ENCODE data around the gene SLIT2. TPM values are rescaled to one million over a fixed set of nuclear protein-coding genes. Genes with fewer than 3 reads are reported as not detected.
A peak's percentile ranks its signal among the peaks of the same experiment; 100 is the strongest.

SLIT2 gene, protein sequence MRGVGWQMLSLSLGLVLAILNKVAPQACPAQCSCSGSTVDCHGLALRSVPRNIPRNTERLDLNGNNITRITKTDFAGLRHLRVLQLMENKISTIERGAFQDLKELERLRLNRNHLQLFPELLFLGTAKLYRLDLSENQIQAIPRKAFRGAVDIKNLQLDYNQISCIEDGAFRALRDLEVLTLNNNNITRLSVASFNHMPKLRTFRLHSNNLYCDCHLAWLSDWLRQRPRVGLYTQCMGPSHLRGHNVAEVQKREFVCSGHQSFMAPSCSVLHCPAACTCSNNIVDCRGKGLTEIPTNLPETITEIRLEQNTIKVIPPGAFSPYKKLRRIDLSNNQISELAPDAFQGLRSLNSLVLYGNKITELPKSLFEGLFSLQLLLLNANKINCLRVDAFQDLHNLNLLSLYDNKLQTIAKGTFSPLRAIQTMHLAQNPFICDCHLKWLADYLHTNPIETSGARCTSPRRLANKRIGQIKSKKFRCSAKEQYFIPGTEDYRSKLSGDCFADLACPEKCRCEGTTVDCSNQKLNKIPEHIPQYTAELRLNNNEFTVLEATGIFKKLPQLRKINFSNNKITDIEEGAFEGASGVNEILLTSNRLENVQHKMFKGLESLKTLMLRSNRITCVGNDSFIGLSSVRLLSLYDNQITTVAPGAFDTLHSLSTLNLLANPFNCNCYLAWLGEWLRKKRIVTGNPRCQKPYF (N-terminal part only)
- total RNA-seq, result under 0.01 TPM

DNA sequence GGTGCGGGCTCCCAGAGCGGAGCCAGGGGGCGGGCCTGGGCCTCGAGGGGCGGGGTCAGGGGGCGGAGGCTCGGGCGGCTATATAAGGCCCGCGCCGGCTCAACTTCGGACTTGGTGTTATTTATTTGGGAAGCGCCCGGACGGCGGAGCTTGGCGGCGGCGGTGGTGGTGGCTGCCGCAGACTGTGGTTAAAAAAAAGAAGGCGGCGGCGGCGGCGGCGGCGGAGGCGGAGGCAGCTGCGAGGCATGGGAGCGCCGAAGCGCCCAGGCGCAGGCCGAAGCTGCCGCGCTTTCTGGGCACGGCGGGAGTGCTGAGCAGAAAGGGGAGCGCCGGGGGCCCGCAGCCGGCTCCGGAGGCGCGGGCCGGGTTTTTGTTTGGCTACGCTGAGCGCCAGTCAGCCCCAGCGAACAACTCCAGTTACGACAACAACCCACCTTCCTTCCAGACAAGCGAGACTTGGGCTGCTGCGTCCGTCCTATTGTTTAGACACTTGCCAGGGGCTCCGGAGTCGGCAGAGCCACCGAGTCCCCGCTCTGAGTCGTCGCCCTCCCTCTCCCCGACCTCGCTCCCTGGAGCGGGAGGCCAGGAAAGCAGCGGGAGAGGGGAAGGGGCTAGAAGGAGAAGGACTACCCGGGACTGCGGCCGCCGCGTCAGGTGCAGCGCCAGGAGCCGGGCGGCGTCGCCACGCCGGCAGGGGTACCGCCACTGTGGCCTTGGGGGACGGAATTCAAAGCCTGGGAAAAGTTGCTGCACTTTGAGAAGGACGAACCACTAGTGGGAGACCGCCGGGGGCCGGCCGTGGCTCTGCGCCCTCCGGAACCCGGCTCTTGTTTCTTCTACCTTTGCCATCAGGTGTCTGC lies at the start of gene SLIT2:
Gene SLIT2 (plus strand): TSS at position 110 of the 860 bp plus-strand sequence. CDS start 1,911 bp downstream, outside the sequence.
- DNase-seq (ENCODE audit: low read depth in 2 of 3, low spot score in 2 of 3), result peak in 2 of 3 donors; percentile 51 to 59

DNA sequence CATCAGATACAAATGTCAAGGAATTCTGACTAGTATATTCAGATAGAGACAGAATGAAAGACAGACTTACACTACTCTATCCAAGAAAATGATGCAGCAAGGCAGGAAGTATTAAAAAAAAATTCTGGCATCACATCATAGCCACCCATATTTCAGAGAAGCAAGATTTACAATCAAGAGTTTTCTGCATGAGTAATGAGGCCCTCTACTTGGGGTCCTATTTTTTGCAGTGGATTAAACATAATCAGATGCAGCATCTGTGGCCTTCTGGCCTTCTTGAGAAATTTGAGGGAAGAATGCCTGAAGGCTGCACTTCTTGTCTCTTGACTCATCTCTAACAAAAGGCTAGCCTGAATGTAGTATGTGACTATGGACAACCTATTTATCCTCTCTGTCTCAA lies 48.2 kb upstream of the SLIT2 start:
- DNase-seq (ENCODE audit: low read depth in 2 of 3, low spot score in 2 of 3), result no peak

DNA sequence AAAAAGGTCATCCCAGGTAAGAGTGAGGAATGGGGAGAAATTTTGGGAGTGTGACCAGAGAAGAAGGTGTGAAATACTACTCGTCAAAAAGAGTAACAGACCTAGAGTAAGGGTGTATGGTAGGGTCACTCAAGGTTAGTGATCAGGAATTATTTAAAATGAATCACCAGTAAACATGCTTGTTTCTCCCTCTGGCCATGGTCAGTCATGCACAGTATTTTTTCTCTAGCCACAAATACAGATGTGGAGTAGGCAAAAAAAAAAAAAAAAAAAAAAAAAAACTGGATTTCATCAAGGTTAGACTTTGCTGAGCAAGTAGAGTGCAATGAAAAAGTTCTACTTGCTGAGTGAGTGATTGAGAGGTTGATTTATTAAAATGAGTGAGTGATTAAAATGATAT lies 34.2 kb upstream of the SLIT2 start:
- no peak for DNase-seq (ENCODE audit: low read depth in 2 of 3, low spot score in 2 of 3)

DNA sequence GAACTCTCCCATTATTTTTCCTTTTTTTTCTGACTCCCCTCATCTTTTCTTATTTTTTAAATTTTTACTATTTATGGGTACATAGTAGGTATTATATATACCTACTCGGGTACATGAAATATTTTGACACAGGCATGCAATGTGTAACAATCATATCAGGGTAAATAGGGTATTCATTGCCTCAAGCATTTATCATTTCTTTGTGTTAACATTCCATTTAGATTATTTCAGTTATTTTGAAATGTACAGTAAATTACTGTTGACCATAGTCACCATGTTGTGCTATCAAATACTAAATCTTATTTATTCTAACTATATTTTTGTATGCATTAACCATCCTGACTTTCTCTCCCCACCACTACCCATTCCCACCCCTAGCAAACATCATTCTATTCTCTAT lies 33.8 kb upstream of the SLIT2 start:
- DNase-seq (ENCODE audit: low read depth in 2 of 3, low spot score in 2 of 3), result no peak

DNA sequence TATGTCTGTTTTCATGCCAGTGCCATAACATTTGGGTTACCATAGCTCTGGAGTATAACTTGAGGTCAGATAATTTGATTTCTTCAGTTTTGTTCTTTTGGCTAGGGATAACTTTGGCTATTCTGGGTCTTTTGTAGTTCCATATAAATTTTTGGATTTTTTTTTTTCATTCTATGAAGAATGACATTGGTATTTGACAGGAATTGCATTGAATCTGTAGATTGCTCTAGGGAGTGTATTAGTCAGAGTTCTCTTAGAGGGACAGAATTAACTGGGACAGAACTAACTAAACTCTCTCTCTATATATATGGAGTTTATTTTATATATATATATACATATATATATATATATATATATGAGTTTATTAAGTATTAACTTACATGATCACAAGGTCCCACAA lies 32.2 kb upstream of the SLIT2 start:
- DNase-seq (ENCODE audit: low read depth in 2 of 3, low spot score in 2 of 3), result no peak

DNA sequence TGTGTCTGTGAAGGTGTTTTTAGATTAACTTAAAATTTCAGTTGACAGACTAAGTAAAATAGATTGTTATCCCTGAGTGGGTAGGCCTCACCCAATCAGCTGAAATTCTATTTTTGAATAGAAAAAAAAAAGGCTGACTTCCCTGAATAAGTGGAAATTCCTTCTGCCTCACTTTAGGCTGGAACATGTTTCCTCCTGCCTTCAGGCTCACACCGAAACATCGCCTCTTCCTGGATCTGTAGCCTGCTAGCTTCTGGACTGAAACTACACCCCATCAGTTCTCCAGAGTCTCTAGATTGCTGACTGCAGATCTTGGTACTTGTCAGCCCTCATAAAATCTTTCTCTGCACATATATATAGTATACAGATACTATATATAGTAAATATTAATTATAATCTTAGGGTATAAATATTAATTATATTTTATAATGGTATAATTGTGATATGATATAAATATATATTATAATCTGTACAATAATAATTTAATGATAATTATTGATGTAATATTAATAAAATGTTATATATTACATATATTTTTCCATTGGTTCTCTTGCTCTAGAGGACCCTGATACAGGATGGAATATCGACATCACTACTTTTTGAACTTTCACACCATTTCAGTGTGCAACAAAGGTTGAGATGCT lies 13.7 kb upstream of the SLIT2 start:
- DNase-seq (ENCODE audit: low read depth in 2 of 3, low spot score in 2 of 3), result no peak

DNA sequence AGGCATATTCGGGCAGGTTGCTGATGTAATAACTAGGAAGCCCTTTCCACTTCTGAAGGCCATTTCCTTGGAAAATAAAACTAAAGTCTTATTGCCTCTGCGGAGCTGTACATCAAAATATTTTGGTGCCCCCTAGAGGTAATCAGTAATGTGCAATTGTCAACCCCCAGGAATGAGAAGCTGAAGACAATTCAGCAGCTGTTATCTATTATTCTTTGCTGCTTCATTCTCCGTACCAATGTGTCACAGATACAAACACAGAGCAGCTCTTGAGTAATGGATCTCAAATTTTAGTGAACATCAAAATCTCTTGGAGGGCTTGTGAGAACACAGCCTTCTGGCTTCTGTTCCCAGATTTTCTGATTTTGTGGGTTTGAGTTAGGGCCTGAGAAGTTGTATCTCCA lies 3.5 kb upstream of the SLIT2 start:
- no peak for DNase-seq (ENCODE audit: low read depth in 2 of 3, low spot score in 2 of 3)

DNA sequence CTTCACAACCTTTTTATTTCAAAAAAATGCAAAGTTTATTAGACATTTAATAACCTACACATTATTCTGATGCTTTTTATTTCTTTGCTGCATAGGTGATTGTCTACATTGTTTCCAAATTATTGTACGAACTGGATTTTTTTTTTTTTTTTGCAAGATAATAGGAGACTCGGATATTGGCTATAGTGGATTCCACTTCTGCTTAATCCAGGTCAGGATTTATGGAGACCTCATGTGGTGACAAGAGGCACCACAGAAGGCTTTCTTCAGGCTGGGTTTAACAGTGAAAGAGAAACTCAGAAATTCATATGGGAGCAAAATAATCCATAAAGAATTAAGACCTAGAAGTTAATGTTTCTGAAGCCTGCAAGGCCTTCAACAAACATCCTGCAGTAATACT lies 2.4 kb upstream of the SLIT2 start:
- no peak for DNase-seq (ENCODE audit: low read depth in 2 of 3, low spot score in 2 of 3)

DNA sequence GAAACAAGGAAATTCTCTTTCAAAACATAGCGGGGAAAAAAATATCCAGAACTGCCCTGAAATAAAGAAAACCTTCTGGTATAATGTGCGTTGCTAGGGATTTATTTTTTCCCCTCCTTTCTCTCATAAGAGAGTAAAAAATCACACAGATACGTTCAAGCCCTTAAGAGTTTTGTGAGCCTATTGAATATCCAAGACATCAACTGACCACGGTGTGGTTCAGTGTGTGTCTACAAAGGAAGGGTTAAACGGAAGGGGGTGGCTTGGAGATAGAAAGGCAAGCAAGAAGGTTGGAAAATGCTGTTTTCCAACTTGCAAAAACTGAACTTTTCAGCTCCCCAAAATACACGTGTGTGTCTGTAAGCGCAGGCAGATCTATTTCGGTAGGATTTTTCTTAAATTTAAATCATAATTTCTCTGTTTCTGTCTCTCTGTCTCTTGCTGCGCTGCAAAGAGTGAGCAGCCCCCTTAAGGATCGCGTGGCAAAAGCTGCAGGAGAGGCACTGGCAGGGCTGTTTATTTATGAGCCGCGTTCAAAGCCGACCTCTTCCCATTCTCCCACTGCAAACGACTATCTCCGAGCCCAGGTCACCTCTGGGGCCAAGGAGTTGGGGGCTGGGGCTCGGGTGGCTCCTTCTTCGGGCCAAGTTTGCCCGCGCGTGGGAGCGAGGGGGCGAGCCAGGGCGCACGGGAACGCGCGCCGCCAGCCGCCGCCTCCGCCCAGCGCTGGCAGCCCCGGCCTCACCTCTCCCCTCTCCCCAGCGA lies 492 bp upstream of the SLIT2 start:
- DNase-seq (ENCODE audit: low read depth in 2 of 3, low spot score in 2 of 3), result no peak

DNA sequence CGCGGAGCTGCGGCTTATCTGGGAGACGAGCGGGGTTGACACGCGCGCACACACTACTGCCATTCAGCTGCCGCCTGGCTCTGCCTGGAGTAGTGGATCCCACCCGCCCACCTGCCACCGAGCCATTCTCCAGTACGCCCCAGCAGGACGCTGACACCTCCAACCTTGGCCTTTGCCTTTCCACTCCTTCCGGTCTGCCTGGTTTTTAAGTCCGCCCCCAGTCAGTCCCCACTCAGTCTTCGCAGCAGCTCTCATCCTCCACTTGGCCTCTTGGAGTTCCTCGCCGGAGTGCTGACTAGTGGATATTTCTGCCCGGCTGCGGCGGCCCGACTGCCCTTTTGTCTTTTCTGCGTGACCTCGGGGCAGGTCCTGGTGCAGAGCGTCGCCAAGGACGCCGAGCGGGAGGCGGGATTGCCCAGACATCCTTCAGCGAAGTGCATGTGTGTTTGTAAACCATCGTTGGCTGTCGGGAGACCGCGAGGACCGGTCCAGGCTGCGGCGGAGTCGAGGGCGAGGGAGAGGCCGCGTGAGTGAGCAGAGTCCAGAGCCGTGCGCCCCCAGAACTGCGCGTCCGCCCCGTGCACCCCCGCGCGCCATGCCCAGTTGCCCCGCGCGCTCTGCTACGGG lies 1.1 kb downstream of the SLIT2 start:
- DNase-seq (ENCODE audit: low read depth in 2 of 3, low spot score in 2 of 3), result no peak

DNA sequence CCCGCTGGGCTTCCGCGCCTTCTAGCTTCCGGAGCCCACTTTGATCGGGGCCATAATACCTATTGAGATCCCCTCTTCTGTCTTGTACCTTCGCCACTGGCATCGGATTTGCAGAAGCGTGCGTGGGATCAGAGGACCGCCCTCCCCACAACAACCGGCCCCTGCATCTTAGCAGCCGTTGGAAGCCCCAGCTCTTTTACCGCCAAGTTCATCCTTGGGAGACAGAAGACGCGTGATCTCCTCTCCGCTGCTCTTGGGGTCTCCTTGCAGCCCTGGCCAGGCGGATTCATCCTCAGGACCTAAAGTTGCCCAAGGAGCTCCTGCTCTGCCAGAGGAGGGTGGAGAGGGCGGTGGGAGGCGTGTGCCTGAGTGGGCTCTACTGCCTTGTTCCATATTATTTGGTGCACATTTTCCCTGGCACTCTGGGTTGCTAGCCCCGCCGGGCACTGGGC lies 1.6 kb downstream of the SLIT2 start:
- DNase-seq (ENCODE audit: low read depth in 2 of 3, low spot score in 2 of 3), result no peak

DNA sequence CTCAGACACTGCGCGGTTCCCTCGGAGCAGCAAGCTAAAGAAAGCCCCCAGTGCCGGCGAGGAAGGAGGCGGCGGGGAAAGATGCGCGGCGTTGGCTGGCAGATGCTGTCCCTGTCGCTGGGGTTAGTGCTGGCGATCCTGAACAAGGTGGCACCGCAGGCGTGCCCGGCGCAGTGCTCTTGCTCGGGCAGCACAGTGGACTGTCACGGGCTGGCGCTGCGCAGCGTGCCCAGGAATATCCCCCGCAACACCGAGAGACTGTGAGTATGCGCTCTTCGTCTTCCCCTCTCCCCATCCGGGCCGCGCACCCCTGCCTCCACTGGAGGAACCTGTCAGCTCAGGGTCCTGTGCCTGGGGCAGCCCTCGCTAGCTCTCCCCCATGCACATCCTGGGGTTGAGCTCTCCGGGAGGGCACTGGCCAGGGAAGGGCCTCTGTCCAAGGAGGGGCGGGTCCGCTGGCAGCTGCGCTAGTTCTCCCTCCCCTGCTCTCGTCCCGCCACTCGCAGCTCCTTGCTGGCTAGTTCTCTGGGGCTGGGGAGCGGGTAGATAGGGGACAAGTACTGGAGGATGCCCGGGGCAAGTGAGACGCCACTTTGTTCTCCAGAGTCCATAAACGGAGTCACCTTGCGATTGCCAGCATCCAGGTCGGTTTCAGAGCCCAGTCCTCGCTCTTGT lies 2.2 kb downstream of the SLIT2 start:
- DNase-seq (ENCODE audit: low read depth in 2 of 3, low spot score in 2 of 3), result no peak

DNA sequence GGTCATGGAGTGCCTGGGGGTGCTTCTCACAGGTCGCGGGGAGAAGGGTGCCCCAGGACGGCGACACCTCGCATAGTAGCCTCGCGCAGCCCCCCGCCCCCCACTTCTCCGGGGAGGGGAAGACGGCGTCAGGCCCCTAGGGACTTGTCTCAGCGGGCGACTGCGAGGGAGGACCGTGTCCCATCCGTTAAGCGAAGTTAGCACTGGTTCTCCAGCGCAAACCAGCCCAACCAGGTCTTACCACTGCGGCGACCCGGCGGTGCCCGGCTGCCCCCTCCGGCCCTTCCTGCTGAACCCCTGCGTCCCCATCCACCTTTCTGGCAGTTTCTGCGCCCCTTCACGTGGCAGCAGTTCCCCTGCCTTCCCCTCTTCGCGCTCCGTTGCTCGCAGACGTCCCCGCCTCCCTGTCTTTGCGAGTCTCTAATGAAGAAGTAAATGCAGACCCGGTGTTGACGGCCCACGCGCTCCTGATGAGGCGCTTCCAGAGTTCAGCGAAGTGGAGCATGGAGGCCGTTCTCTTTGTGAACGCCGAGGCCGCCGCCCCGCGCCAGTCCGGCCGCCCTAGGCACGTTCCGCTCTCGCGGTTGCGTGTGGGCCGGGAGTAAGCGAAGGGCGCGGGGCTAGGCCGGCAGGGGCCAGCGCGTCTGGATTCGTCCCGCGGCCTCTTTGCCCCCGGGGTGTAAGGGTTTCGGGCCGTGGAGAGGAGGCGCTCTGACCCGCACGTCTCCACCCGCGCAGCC lies 3.0 kb downstream of the SLIT2 start:
- peak in 1 of 3 donors; percentile 42 for DNase-seq (ENCODE audit: low read depth in 2 of 3, low spot score in 2 of 3)

DNA sequence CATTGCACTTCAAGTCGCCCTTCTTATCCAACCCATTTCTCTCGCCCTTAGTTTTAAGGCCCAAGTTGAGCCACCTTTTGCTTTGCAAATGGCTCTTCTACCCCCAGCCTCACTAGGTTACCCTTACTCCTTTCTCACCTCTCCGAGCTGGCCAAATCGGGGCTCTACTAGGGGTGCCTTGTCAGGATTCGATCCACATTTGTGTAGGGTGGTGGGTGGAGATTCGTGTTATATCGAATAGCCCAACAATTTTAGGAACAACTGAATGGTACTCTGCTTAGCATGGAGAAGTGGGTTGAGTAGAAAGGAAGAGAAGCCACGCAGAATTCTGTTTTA lies 3.5 kb downstream of the SLIT2 start:
- DNase-seq (ENCODE audit: low read depth in 2 of 3, low spot score in 2 of 3), result no peak

DNA sequence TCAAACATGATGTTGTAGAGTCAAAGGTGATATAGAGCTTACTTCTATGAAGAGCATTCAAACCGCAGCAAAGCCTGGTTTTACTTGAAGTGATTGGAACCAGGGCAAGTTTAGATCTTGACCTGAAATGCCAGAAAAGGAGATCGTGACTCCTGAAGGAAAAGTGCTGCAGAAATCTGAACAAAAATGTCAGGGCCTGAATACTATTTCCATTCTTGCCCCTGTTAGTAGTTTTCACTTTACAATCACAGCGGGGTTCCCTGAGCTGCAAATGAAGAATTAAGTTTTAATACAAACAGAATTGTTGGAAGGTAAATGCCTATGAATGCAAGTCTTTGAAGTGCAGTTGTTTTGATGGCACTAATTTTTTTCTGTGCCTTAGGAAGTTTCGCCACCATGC lies 4.1 kb downstream of the SLIT2 start:
- DNase-seq (ENCODE audit: low read depth in 2 of 3, low spot score in 2 of 3), result no peak

DNA sequence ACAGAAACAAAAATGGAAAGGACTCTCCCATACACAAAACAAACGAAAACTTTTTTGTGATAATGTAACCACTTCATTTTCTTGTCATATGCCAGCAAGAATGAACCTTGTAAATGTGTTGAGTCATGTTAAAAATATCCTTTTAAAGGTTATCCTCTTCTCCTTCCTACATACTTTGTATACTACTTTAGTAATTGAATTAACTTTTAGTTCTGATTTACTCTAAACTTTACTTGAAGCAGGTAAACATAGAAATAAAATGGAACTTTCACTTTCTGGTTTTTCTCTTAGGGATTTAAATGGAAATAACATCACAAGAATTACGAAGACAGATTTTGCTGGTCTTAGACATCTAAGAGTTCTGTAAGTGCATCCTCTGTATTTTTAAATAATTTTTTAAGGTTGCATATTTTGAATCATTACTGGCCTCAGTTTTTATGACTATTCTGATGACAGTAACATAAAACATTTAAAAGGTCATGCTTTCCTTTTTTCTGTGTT lies 4.7 kb downstream of the SLIT2 start:
- no peak for DNase-seq (ENCODE audit: low read depth in 2 of 3, low spot score in 2 of 3)

DNA sequence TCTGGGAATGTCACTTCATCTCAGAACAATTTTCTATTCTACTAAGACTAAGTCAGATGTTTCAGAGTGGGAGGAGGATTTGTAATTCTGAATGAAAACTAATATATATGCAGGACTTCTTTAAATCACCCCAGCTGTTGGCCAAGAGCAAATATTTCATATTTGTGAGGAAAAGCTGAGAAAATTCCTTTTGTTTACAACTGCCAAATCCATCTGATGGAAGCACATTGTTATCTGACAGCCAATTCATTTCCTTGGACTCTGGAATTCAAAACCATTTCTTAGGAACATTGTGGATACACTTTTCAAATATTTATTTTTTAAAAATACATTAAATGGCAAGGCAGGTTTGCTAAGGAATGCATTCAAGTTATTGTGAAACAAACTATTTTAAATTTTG lies 8.0 kb downstream of the SLIT2 start:
- DNase-seq (ENCODE audit: low read depth in 2 of 3, low spot score in 2 of 3), result no peak

DNA sequence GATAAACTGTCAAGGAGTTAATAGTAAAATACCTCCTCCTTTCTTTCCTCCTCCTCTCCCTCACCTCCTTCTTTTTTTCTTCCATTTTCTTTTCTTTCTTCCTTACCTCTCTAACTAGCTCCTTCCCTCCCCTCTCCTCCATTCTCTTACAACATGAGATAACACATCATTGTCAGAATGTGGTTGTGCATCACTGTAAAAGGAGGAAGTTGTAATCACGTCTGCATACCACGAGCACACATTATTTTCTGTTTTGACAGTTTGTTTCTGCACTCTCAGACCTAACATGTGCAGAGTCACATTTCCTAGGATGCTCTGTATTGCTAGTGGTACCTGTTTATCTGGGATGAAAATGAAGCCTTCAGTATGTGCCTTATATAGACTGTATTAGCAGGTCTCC lies 9.1 kb downstream of the SLIT2 start:
- no peak for DNase-seq (ENCODE audit: low read depth in 2 of 3, low spot score in 2 of 3)
